ENCODE data around the gene COMMD1.
"Not testable (repeated sequence)": the region's sequence is repeated elsewhere in the genome, so short reads cannot be mapped to it uniquely, and the experiment has no call there.

Gene COMMD1

DNA sequence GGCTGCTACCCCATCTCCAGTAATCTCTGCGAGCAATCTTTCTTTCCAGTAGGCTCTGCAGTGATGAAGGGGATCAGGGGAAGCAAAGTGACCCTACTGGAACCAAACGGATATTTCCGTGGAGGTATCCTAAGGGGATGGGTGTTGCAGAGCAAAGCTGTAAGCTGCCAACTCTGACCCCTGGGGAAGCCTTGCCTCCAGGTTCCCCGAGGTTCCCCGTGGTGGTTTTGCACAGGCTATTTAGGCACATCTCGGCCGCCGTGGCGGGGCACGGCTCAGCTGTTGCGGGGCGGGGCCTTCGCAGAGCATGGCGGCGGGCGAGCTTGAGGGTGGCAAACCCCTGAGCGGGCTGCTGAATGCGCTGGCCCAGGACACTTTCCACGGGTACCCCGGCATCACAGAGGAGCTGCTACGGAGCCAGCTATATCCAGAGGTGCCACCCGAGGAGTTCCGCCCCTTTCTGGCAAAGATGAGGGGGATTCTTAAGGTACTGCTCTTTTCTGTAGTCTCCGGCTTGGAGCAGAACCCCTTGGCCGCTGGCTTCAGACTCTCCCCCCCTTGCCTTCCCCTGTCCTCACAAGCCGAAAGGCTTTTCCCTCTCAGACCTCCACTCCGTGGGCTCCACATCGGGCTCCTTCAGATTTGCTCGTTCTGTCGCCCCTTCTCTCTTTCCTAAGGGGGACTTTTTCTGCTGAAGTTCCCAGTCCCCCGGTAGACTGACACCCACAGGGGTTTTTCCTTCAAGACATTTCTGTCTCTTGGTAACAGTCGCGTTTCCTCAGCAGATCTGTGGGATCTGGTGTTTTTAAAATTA lies at the start of gene COMMD1:
TSS of gene COMMD1 (plus strand) at position 303 of the 814 bp plus-strand sequence. CDS start at position 308, 5 bp downstream.
- peak; percentile 81 for DNase-seq

GRCh38 chr2:61857224-61857623 lies 48.2 kb upstream of the COMMD1 start:
- DNase-seq = no peak

DNA sequence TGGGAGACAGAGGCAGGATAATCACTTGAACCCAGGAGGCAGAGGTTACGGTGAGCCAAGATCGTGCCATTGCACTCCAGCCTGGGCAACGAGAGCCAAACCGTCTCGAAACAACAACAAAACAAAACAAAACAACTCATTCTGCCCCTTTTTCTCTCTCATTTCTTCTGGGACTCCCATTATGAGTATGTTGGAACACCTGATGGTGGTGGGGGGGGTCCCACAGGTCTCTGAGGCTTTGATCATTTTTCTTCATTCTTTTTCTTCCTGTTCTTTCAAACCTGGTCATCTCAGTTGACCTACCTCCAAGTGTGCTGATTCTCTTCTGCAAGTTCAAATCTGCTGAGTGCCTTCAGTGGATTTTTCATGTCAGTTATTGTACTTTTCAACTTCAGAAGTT lies 43.4 kb upstream of the COMMD1 start:
- no peak for DNase-seq

- not testable (repeated sequence) for DNase-seq
Measured at GRCh38 chr2:61866482-61867089, 38.9 kb upstream of the COMMD1 start.

GRCh38 chr2:61876400-61876799 lies 29.1 kb upstream of the COMMD1 start:
- no peak for DNase-seq

- no peak for DNase-seq
Measured at GRCh38 chr2:61877571-61878245, 27.8 kb upstream of the COMMD1 start.

DNA sequence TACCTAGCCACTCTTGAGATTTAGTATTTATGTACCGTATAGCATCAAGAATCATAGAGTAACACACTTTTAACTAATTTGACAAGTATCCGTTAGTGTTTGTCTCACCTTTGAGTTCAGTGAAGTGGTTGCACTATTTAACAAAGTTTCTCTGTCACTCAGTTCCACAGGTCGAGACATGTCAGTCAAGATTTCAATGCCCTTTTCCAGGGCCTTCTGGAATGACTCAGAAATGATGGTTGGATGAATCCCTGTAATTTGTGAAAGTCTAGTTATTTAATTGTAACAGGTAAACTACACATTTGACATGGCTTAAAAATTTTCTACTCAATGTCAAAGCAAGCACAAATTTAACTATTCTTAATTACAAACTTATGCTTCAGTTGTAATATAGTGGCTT lies 26.7 kb upstream of the COMMD1 start:
- no peak for DNase-seq

GRCh38 chr2:61879351-61879750 lies 26.1 kb upstream of the COMMD1 start:
- not testable (repeated sequence) for DNase-seq

DNA sequence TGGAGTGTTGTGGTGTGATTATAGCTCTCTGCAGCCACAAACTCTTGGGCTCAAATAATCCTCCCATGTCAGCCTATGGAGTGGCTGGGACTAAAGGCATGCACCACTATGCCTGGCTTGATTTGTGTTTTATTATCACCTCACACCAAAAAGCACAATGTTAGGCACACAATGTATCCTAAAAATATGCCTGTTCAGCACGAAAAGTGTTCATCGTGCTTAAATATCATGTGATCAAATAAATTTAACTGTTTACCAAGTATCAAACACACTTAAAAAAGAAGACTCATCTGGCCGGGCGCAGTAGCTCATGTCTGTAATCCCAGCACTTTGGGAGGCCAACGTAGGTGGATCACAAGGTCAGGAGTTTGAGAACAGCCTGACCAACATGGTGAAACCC lies 22.6 kb upstream of the COMMD1 start:
- no peak for DNase-seq

- no peak for DNase-seq
Measured at GRCh38 chr2:61885896-61886603, 19.4 kb upstream of the COMMD1 start.

- DNase-seq = peak; percentile 27
Measured at GRCh38 chr2:61887717-61888266, 17.7 kb upstream of the COMMD1 start.

DNA sequence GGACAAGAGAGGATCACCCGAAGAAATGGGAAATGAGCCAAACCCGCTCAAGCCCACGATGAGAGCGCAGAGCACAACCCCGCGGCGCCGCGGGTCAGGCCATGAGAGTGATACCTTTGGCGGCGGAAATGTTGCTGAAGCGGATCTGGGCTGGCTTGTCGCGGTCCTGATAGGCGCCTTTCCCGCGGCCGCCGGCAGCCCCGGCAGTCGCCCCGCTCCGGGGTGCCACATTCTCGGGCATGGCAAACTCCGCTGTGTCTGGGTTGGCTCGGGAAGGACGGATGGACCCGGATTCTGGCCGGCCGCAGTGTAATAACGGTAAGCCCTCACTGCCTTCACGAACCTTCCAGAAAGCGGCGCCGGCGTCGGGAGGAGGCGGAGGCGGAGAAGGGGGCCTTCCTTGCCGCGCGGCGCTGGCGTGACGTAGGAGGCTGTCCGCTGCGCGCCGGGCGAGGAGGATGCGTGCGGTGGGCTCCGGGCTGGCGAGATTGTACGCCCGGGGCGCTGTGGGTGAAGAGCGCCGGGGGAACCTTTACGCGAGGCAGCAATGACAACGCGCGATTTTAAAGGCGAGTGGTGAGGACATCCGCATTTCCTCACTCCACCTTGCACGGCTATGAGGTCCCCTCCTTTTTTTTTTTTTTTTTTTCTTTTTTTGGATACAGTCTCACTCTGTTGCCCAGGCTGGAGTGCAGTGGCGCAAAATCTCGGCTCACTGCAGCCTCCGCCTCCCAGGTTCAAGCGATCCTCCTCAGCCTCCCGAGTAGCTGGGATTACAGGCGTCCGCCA lies 17.0 kb upstream of the COMMD1 start, which contains the start of gene CCT4:
TSS of gene CCT4 (minus strand) at position 390 of the 789 bp plus-strand sequence. CDS start at position 241, 149 bp downstream.
- peak; percentile 96 for DNase-seq

GRCh38 chr2:61898810-61899209 lies 6.7 kb upstream of the COMMD1 start:
- DNase-seq = no peak

DNA sequence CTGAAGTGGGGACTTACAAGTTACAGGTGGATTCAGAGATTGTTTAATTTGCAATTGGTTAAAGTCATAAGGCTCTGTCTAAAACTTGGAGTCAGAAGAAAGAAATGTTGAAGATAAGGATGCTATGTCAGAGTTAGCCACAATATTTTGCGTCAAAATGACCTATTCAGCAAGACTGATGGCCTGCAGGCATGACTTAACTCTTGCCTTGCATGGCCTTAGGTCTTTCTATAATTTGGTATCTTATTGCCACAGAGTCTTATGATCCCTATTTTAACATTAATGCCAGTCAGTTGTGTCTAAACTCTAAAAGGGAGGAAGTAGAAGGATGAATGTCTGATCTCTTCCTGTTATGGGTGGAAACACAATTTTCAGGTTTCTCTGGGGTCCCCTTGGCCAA lies 5.2 kb upstream of the COMMD1 start:
- DNase-seq = no peak

- DNase-seq = no peak
Measured at GRCh38 chr2:61906186-61906470, 654 bp downstream of the COMMD1 start.

- no peak for DNase-seq
Measured at GRCh38 chr2:61909116-61909515, 3.6 kb downstream of the COMMD1 start.

GRCh38 chr2:61910603-61911002 lies 5.1 kb downstream of the COMMD1 start:
- no peak for DNase-seq

DNA sequence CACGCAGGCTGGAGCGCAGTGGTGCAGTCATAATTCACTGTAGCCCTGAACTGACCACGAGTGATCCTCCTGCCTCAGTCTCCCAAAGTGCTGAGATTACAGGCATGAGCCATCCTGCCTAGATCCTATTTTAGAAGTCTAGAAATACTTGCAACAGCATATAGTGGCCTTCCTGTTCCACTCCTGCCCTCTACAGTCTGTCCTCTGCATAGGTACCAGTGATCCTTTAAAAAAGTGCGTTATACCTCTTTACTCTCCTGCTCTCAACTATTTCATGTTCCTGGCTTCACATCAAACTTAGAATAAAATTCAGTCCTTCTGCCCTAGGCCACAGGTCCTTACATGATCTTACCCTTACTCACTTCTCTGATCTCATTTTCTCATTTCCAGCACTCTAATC lies 6.0 kb downstream of the COMMD1 start:
- no peak for DNase-seq

- not testable (repeated sequence) for DNase-seq
Measured at GRCh38 chr2:61914794-61915193, 9.3 kb downstream of the COMMD1 start.

GRCh38 chr2:61920548-61920947 lies 15.1 kb downstream of the COMMD1 start:
- DNase-seq = no peak

GRCh38 chr2:61922714-61923113 lies 17.2 kb downstream of the COMMD1 start:
- no peak for DNase-seq
